Measurements from ENCODE around the gene CSTF2T. TPM values are rescaled to one million over a fixed set of nuclear protein-coding genes. Genes with fewer than 3 reads are reported as not detected.

The CSTF2T gene
- total and polyA plus RNA-seq, 12 donors, result 9.1 to 44.7 (median 30.8) TPM

DNA sequence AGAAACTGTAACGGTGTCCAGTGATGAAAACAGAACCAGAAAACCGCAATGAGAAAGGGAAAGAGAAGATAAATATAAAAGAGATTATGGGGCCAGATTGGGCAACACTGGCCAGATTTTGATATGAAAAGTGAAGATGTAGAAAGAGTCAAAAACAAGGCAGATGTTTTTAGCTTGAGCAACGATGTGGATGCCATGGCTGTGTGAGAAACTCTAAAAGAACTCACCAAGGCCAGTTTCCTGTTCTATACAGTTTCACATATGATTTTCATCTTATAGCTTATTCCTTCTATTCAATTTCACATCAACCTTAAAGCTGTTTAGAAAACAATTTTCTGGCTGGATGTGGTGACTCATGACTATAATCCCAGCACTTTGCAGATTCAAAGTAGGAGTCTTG lies 36.3 kb downstream of the CSTF2T start:
- intact Hi-C loops (cut with DNase I), result no loop called here
- 87 to 95% (median 91%) methylated on average over 3 of the region's 3 CpGs for WGBS, 4 donors

DNA sequence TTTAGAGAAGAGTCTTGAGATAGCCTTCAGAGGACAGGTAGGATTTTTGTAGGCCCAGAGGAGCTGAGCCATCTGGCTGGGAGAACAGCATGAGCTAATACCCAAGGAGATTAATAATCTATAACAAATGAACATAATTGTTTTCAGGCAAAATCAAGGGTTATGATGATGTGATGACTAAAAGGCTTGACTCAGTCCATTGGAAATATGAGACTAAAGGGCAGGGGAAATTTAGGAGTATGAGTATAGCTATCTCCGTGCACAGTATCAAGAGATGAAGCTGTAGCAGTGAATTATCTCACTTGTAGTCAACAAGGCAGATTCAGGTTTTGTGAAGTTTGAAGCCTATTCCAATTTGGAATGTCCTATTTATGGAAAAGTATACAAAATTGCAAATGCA lies 40.1 kb downstream of the CSTF2T start:
- intact Hi-C loops (cut with DNase I), result no loop called here
- no peaks in the 10 kb centered on the region for H3K4me1 ChIP-seq (replicated peaks in 1 of 2)
- no peak for TF ChIP-seq CTCF (IDR thresholded peaks at IDR 0.05)
- TF ChIP-seq POLR2A (IDR thresholded peaks at IDR 0.05), result no peak
- no peaks in the 10 kb centered on the region for H3K9me3 ChIP-seq (replicated peaks in 1 of 3)
- H3K27me3 ChIP-seq, result no peaks in the 10 kb centered on the region
- no peak for DNase-seq
- no peaks in the 10 kb centered on the region for H3K36me3 ChIP-seq (replicated peaks in 1 of 2)
- WGBS, 4 donors, result 75 to 100% (median 88%) methylated on average over 1 of the region's 1 CpG
- H3K4me3 ChIP-seq, result no peak overlapping the region
- H3K27ac ChIP-seq, result no peak overlapping the region

More for the DNA sequence above, 36.3 kb downstream of the CSTF2T start:
- DNase-seq, result no peak
- TF ChIP-seq CTCF (IDR thresholded peaks at IDR 0.05), result no peak
- TF ChIP-seq POLR2A (IDR thresholded peaks at IDR 0.05), result no peak
- no peak overlapping the region for H3K27ac ChIP-seq
- H3K27me3 ChIP-seq, result no peaks in the 10 kb centered on the region
- H3K4me1 ChIP-seq (replicated peaks in 1 of 2), result peaks cover 7 to 10% of the 10 kb centered on the region in 2 donors
- no peaks in the 10 kb centered on the region for H3K9me3 ChIP-seq (replicated peaks in 1 of 3)
- no peak overlapping the region for H3K4me3 ChIP-seq
- no peaks in the 10 kb centered on the region for H3K36me3 ChIP-seq (replicated peaks in 1 of 2)

DNA sequence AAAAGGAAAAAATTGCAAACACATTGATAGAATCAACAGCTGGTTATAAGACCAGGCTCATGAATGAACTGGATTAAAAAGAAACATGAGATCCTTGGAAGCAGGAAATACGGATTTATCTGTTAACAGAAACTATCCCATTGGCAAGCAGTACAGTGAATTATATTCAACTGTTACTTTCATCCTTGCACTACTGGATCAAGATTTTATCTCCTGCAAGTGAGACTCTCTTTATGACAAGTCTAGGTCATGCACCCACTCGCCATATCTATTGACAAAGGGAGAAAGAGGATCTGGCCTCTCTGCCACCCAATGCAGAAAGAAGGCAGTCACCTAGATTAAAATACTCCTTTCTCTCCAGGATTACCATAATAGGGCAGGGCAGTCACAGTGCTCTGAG lies 41.4 kb downstream of the CSTF2T start:
- no peak overlapping the region for H3K4me3 ChIP-seq
- no peak overlapping the region for H3K27ac ChIP-seq
- no peaks in the 10 kb centered on the region for H3K9me3 ChIP-seq (replicated peaks in 1 of 3)
- no peaks in the 10 kb centered on the region for H3K4me1 ChIP-seq (replicated peaks in 1 of 2)
- TF ChIP-seq CTCF (IDR thresholded peaks at IDR 0.05) (no peak), POLR2A (IDR thresholded peaks at IDR 0.05) (no peak)
- H3K27me3 ChIP-seq, result no peaks in the 10 kb centered on the region
- no peak for DNase-seq
- 83 to 89% (median 85%) methylated on average over 2 of the region's 2 CpGs for WGBS, 4 donors
- intact Hi-C loops (cut with DNase I), result no loop called here
- H3K36me3 ChIP-seq (replicated peaks in 1 of 2), result no peaks in the 10 kb centered on the region

DNA sequence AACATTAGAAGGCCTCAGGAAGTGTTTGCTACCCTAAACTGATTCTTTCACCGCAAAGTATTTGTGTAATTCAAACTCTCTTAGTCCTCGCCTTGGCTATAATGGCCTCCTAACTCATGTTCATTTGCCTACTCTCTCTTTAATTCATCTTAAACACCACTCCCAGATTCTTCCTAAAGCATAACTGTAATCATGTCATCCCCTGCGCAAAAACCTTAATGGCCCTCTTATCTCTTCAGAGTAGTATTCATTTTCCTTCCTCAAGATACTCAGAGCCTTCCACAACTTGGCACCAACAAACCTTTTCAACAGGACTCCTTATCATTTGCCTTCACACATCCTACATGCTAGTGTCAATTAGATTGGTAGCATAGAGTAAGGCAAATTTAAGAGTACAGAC lies 42.9 kb downstream of the CSTF2T start:
- H3K36me3 ChIP-seq (replicated peaks in 1 of 2), result no peaks in the 10 kb centered on the region
- H3K4me3 ChIP-seq, result no peak overlapping the region
- H3K4me1 ChIP-seq (replicated peaks in 1 of 2), result no peaks in the 10 kb centered on the region
- intact Hi-C loops (cut with DNase I), result no loop called here
- DNase-seq, result no peak
- H3K9me3 ChIP-seq (replicated peaks in 1 of 3), result no peaks in the 10 kb centered on the region
- TF ChIP-seq CTCF (IDR thresholded peaks at IDR 0.05) (no peak), POLR2A (IDR thresholded peaks at IDR 0.05) (no peak)
- WGBS, 4 donors, result 86 to 93% (median 88%) methylated on average over 3 of the region's 3 CpGs
- H3K27me3 ChIP-seq, result no peaks in the 10 kb centered on the region
- H3K27ac ChIP-seq, result no peak overlapping the region

Data from adrenal gland (tissue), 12 donors.